Stimulated activated CD4-positive, alpha-beta T cell treated with anti-CD3 and anti-CD28 coated beads, Interleukin-2, amount 100 ng/mL, for 48 hours (primary cell): ENCODE data around the gene CLEC2A.
"Not testable (repeated sequence)": the region's sequence is repeated elsewhere in the genome, so short reads cannot be mapped to it uniquely, and the experiment has no call there.

ENCODE experiments used
- DNase-seq, 2 donors: peaks; one replicate each; pipeline ENCODE4 v3.0.0-alpha.2; 2020

The CLEC2A gene

GRCh38 chr12:9932270-9932669 is at the start of gene CLEC2A:
Gene CLEC2A (minus strand): TSS chr12:9932370. CDS start chr12:9932329, 41 bp downstream.
- DNase-seq = no peak

GRCh38 chr12:9980126-9980525 is 48.0 kb upstream of the CLEC2A start:
- DNase-seq = no peak

GRCh38 chr12:9977916-9978315 is 45.7 kb upstream of the CLEC2A start:
- no peak for DNase-seq

GRCh38 chr12:9976626-9977025 is 44.5 kb upstream of the CLEC2A start:
- DNase-seq = not testable (repeated sequence)

- no peak for DNase-seq
These were observed 43.4 kb upstream of the CLEC2A start for GRCh38 chr12:9975614-9976013.

GRCh38 chr12:9974731-9975130 is 42.6 kb upstream of the CLEC2A start:
- not testable (repeated sequence) for DNase-seq

- DNase-seq = no peak
These were observed 41.8 kb upstream of the CLEC2A start for GRCh38 chr12:9973949-9974348.

GRCh38 chr12:9971181-9971580 is 39.0 kb upstream of the CLEC2A start, which contains the start of gene CLEC12A:
Gene CLEC12A (plus strand): TSS chr12:9971409. CDS start chr12:9971597, 188 bp downstream.
- no peak for DNase-seq

GRCh38 chr12:9969673-9970072 is 37.5 kb upstream of the CLEC2A start:
- no peak for DNase-seq

- no peak for DNase-seq
These were observed 29.7 kb upstream of the CLEC2A start for GRCh38 chr12:9961901-9962300.

- no peak for DNase-seq
These were observed 28.9 kb upstream of the CLEC2A start for GRCh38 chr12:9961106-9961505.

- no peak for DNase-seq
These were observed 28.4 kb upstream of the CLEC2A start for GRCh38 chr12:9960590-9960989.

GRCh38 chr12:9957834-9958233 is 25.7 kb upstream of the CLEC2A start:
- no peak for DNase-seq

- DNase-seq = not testable (repeated sequence)
These were observed 21.0 kb upstream of the CLEC2A start for GRCh38 chr12:9952954-9953729.

GRCh38 chr12:9951026-9951675 is 19.0 kb upstream of the CLEC2A start:
- DNase-seq = peak in 1 of 2 donors; percentile 6

GRCh38 chr12:9948606-9949296 is 16.6 kb upstream of the CLEC2A start:
- no peak for DNase-seq

- no peak for DNase-seq
These were observed 15.5 kb upstream of the CLEC2A start for GRCh38 chr12:9947674-9948073.

- DNase-seq = no peak
These were observed 12.2 kb upstream of the CLEC2A start for GRCh38 chr12:9944391-9944790.

GRCh38 chr12:9943240-9943639 is 11.1 kb upstream of the CLEC2A start:
- no peak for DNase-seq

GRCh38 chr12:9941838-9942237 is 9.7 kb upstream of the CLEC2A start:
- DNase-seq = no peak

GRCh38 chr12:9940375-9940774 is 8.2 kb upstream of the CLEC2A start:
- no peak for DNase-seq

- DNase-seq = no peak
These were observed 4.4 kb upstream of the CLEC2A start for GRCh38 chr12:9936591-9936990.

GRCh38 chr12:9935026-9935425 is 2.9 kb upstream of the CLEC2A start:
- no peak for DNase-seq

GRCh38 chr12:9933958-9934357 is 1.8 kb upstream of the CLEC2A start:
- DNase-seq = no peak
